Astrocyte of the spinal cord (primary cell): ENCODE measurements around the gene FSIP2.

Source experiments
- DNase-seq: peaks from one replicate; pipeline ENCODE4 v3.0.0; 2011; ENCODE audit warnings: low read depth, low spot score
- H3K4me3 ChIP-seq: 2 replicates; pipeline ENCODE4 v1.5.1; 2011; ENCODE audit warnings: low read depth, mild to moderate bottlenecking, low read length, moderate library complexity
- in situ Hi-C: cut with HindIII; loops from 2 replicates; pipeline ENCODE4 v1.10.0; 2017; ENCODE audit warnings: low sequenced_read_pairs
- TF ChIP-seq, protein P1 (sequence below): IDR thresholded peaks from 2 replicates; pipeline ENCODE4 v1.5.1; 2012; ENCODE audit warnings: low read depth, mild to moderate bottlenecking, low read length, inconsistent platforms

The FSIP2 gene

DNA sequence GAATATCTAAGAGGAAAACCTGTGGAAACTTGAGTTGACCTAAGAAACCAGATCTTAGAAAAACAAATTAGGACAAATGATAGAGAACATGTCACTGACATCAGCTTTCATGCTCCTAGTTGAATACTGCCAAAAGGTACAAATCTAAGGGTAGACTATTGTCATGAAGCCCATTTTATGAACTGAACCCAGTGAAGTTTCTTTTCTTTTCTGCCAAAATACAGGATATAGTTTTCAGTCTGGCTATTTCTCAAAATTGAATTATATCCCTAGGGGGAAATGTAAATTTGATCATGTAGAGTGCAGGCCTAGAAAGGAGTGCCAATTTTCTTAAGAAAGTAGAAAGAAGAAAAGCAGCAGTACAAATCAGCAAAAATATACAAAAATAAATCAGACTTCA, 46.6 kb downstream of the FSIP2 start:
- TF ChIP-seq, protein P1, sequence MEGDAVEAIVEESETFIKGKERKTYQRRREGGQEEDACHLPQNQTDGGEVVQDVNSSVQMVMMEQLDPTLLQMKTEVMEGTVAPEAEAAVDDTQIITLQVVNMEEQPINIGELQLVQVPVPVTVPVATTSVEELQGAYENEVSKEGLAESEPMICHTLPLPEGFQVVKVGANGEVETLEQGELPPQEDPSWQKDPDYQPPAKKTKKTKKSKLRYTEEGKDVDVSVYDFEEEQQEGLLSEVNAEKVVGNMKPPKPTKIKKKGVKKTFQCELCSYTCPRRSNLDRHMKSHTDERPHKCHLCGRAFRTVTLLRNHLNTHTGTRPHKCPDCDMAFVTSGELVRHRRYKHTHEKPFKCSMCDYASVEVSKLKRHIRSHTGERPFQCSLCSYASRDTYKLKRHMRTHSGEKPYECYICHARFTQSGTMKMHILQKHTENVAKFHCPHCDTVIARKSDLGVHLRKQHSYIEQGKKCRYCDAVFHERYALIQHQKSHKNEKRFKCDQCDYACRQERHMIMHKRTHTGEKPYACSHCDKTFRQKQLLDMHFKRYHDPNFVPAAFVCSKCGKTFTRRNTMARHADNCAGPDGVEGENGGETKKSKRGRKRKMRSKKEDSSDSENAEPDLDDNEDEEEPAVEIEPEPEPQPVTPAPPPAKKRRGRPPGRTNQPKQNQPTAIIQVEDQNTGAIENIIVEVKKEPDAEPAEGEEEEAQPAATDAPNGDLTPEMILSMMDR: no peak
- no peak overlapping the region for H3K4me3 ChIP-seq
- no peak for DNase-seq
- in situ Hi-C loops: no loop called here

DNA sequence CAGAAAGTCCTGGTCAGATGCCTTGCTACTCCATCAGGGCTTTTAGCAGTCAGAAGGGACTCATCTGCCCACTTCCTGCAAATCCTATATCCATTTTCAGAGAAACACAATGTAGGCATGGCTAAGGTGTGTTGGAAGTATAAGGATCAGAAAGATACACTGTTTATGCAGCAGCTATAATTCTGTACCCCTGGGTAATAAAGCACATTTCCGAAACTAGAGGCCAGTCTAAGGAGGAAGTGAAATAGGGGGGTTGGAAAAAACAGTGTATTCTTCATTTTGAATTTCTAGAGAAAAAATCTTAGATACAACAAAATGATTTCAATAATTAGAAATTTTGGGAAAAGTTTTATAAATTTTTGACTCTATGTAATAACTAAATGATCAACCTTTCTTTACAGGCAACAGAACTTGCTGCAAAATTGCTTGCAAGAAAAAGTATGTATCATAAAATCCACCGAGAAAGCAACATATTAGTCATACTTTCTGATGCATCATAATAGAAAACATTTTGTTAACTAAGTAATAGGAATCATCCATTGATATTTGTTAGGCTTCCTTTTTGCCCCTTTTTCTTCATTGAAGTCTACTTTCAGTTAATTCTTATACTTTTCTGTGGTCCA, 47.4 kb downstream of the FSIP2 start:
- no peak for DNase-seq
- TF ChIP-seq, protein P1: no peak
- in situ Hi-C loops: no loop called here
- H3K4me3 ChIP-seq: no peak overlapping the region

DNA sequence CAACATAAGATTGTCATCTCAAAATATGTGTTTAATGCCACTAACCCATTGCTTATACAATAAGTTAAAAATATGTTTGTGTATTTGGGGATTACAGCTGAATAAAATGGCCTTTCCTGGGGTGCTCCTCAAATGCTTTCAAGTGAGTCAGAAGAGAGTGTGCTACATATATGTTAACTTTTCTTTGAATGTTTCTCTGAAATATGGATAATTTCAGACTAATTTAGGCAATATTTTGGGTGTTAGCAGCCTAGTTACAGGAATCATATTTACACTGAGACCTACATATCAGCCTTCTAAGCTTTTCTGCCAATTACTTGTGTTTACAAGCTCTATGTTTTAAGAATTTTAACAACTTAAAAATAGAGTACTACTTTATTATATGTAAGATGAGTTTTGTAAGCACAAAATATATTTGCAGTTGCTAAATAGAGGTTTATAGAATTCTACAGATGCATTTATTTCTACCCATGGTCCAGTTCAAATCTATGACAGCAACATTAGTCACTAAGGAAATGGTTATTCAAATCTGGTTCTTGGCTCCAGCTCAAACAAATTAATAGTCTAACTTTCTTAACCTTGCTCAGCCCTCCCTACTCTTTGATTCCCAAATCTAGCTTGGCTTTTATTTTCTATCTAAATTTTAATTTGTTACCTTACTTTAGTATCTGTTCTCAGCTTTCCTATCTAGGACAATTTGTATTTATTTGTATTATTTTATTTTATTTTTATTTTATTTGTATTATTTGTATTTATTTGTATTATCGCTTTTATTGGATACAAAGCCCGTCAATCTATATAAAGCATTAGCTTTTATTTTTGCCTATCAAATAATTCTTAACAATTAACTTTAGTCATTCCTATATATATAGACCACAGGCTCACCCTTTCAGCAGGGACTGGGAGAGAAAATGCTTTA, 48.9 kb downstream of the FSIP2 start:
- in situ Hi-C loops: no loop called here
- H3K4me3 ChIP-seq: no peak overlapping the region
- DNase-seq: peak; percentile 67
- TF ChIP-seq, protein P1: no peak

DNA sequence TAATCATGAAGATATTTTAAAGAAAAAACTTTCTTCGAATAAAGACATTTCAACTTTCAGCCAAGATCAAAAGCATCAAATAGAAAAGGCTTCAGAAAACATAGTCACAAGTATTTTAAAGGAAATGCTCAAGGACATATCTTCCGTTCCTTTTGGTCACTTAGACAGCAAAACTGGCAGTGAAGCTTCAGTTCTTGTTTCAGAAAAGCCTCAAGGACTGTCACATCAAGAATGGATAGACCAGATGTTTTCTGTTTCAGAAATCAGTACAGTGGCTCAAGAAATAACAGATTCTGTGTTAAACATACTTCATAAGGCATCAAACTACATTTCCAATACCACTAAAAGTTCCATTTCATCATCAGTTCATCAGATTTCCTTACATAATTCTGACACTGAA, 51.8 kb downstream of the FSIP2 start:
- H3K4me3 ChIP-seq: no peak overlapping the region
- TF ChIP-seq, protein P1: no peak
- in situ Hi-C loops: no loop called here
- no peak for DNase-seq

DNA sequence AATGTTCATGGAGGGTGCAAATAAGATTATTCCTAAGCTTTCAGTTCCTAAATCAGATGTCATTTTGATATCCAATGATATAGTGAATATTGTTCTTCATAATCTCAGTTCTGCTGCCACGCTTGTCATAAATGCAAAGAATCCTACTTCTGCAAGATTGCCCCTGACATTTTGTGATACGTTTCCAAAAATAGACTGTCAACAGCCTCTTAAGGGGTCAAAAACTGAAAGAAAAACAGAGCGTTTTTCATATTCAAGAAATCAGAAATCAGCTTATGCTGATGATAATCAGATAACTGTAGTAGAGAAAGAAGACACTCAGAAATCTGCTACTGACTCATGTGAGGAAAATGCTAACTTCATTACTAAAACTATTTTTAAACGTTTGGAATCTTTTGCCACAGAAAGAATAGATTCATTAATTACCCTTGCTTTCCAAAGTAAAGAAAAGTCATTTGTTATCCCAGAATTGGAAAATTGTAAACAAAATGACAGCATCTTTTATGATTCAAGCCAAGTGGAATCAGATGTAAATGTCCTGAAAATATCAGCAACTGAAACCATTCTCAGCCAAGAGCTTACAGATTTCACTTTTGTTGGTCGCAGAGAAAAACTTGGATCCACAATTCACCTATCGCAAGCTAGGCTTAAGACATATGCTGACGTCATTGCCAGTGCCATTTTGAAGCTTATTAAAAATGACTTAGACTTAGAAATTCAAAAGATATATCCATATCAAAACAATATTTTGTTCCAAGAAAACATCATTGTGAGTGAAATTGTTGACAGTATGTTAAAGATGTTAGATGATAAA, 55.1 kb downstream of the FSIP2 start:
- no peak overlapping the region for H3K4me3 ChIP-seq
- DNase-seq: no peak
- TF ChIP-seq, protein P1: no peak
- in situ Hi-C loops: no loop called here

DNA sequence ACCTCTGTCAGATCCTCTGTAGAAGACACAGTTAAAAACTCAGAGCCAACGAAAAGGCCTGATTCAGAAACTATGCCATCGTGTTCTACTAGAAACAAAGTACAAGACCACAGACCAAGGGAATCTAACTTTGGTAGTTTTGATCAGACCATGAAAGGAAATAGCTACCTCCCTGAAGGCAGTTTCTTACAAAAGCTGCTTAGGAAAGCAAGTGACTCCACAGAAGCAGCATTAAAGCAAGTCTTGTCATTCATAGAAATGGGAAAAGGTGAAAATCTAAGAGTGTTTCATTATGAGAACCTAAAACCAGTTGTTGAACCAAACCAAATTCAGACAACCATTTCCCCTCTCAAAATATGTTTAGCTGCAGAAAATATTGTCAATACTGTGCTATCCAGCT, 58.2 kb downstream of the FSIP2 start:
- H3K4me3 ChIP-seq: no peak overlapping the region
- TF ChIP-seq, protein P1: no peak
- DNase-seq: no peak
- in situ Hi-C loops: no loop called here
